A549 (cell line): ENCODE measurements around the gene ARRDC2.

ENCODE experiments used
- BHLHE40 ChIP-seq: IDR thresholded peaks from 2 replicates; pipeline ENCODE4 v1.6.1; 2012; ENCODE audit warnings: low read depth, low read length, inconsistent platforms
- CHD2 ChIP-seq: fragments of 150-350 bp; IDR thresholded peaks from 2 replicates; pipeline ENCODE4 v1.6.1; 2014; ENCODE audit warnings: low read length; ENCODE audit not compliant: partially characterized antibody
- EHMT2 ChIP-seq: fragments of 200-600 bp; sonication (generic); IDR thresholded peaks from 2 replicates; pipeline ENCODE4 v1.6.1; 2016; ENCODE audit warnings: antibody characterized with exemption, low read depth, mild to moderate bottlenecking, moderate library complexity
- EP300 ChIP-seq, 2 experiments: fragments of >200 bp; sonication (Bioruptor Twin); formaldehyde crosslinking; IDR thresholded peaks; 2 replicates in 1 of 2; 3 replicates in 1 of 2; pipeline ENCODE4 v1.6.1; 2016 to 2017
- HDAC2 ChIP-seq: fragments of 200-600 bp; sonication (generic); IDR thresholded peaks from 2 replicates; pipeline ENCODE4 v1.6.1; 2016
- JUNB ChIP-seq: fragments of >200 bp; sonication (Bioruptor Twin); formaldehyde crosslinking; IDR thresholded peaks from 2 replicates; pipeline ENCODE4 v1.6.1; 2016
- POLR2A ChIP-seq: IDR thresholded peaks from 2 replicates; pipeline ENCODE4 v1.6.1; 2012; ENCODE audit warnings: mild to moderate bottlenecking, low read length
- RFX5 ChIP-seq: fragments of 450-650 bp; IDR thresholded peaks from 2 replicates; pipeline ENCODE4 v1.7.1; 2014; ENCODE audit warnings: antibody characterized with exemption, mild to moderate bottlenecking, moderate library complexity
- TF ChIP-seq, protein P1 (sequence below): fragments of >200 bp; sonication (Bioruptor Twin); formaldehyde crosslinking; IDR thresholded peaks from 3 replicates; pipeline ENCODE4 v1.5.1; 2016
- TF ChIP-seq, protein P2 (sequence below): fragments of 200-600 bp; sonication (generic); IDR thresholded peaks from 2 replicates; pipeline ENCODE4 v1.6.1; 2016; ENCODE audit warnings: antibody characterized with exemption, mild to moderate bottlenecking, moderate library complexity
- TF ChIP-seq, protein P3 (sequence below): fragments of >200 bp; sonication (Bioruptor Twin); formaldehyde crosslinking; IDR thresholded peaks from 2 replicates; pipeline ENCODE4 v1.6.1; 2016

DNA sequence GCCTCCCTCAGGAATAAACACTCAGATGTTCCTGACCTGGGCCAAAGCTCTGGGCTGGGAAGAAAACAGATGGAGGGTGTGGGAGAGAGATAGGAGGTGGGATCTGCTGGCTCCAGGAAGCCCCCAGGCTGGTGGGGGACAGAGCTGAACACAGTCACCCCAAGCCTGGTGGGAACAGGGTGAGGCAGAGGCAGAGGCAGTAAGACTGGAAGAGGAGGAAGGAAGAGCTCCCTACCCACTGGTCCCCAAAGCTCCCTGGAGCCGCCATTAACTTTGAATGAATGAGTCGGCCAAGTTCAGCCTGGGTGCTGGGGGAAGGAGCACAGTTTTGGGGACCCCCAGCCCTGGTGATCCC, 41.9 kb upstream of the ARRDC2 start:
- TF ChIP-seq, protein P1, sequence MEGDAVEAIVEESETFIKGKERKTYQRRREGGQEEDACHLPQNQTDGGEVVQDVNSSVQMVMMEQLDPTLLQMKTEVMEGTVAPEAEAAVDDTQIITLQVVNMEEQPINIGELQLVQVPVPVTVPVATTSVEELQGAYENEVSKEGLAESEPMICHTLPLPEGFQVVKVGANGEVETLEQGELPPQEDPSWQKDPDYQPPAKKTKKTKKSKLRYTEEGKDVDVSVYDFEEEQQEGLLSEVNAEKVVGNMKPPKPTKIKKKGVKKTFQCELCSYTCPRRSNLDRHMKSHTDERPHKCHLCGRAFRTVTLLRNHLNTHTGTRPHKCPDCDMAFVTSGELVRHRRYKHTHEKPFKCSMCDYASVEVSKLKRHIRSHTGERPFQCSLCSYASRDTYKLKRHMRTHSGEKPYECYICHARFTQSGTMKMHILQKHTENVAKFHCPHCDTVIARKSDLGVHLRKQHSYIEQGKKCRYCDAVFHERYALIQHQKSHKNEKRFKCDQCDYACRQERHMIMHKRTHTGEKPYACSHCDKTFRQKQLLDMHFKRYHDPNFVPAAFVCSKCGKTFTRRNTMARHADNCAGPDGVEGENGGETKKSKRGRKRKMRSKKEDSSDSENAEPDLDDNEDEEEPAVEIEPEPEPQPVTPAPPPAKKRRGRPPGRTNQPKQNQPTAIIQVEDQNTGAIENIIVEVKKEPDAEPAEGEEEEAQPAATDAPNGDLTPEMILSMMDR, result no peak
- TF ChIP-seq, protein P2, sequence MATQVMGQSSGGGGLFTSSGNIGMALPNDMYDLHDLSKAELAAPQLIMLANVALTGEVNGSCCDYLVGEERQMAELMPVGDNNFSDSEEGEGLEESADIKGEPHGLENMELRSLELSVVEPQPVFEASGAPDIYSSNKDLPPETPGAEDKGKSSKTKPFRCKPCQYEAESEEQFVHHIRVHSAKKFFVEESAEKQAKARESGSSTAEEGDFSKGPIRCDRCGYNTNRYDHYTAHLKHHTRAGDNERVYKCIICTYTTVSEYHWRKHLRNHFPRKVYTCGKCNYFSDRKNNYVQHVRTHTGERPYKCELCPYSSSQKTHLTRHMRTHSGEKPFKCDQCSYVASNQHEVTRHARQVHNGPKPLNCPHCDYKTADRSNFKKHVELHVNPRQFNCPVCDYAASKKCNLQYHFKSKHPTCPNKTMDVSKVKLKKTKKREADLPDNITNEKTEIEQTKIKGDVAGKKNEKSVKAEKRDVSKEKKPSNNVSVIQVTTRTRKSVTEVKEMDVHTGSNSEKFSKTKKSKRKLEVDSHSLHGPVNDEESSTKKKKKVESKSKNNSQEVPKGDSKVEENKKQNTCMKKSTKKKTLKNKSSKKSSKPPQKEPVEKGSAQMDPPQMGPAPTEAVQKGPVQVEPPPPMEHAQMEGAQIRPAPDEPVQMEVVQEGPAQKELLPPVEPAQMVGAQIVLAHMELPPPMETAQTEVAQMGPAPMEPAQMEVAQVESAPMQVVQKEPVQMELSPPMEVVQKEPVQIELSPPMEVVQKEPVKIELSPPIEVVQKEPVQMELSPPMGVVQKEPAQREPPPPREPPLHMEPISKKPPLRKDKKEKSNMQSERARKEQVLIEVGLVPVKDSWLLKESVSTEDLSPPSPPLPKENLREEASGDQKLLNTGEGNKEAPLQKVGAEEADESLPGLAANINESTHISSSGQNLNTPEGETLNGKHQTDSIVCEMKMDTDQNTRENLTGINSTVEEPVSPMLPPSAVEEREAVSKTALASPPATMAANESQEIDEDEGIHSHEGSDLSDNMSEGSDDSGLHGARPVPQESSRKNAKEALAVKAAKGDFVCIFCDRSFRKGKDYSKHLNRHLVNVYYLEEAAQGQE, result no peak
- TF ChIP-seq, protein P3, sequence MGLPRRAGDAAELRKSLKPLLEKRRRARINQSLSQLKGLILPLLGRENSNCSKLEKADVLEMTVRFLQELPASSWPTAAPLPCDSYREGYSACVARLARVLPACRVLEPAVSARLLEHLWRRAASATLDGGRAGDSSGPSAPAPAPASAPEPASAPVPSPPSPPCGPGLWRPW, result no peak
- no peak for TF ChIP-seq POLR2A
- TF ChIP-seq EHMT2, result no peak
- TF ChIP-seq JUNB, result no peak
- TF ChIP-seq EP300 (IDR thresholded peaks at IDR 0.05), result no peak
- TF ChIP-seq CHD2, result no peak
- TF ChIP-seq BHLHE40, result no peak
- TF ChIP-seq RFX5, result no peak
- TF ChIP-seq HDAC2, result no peak
